Stimulated activated CD8-positive, alpha-beta memory T cell treated with anti-CD3 and anti-CD28 coated beads, Interleukin-12 subunit alpha, Interleukin-12 subunit beta, amount 100 ng/mL, for 1 hour (primary cell): ENCODE data around the gene CPZ.

Source experiments
- DNase-seq: peaks from one replicate; pipeline ENCODE4 v3.0.0-alpha.2; 2020; ENCODE audit warnings: low read depth

CPZ gene

GRCh38 chr4:8592366-8593263 lies at the start of gene CPZ:
TSS of gene CPZ (plus strand) at chr4:8592765. CDS start at chr4:8592834, 69 bp downstream.
- DNase-seq = no peak

GRCh38 chr4:8542776-8543525 lies 49.6 kb upstream of the CPZ start:
- DNase-seq = no peak

- no peak for DNase-seq
Observed at GRCh38 chr4:8543623-8544022, 48.9 kb upstream of the CPZ start.

- DNase-seq = no peak
Observed at GRCh38 chr4:8544282-8544681, 48.3 kb upstream of the CPZ start.

- no peak for DNase-seq
Observed at GRCh38 chr4:8544741-8545438, 47.7 kb upstream of the CPZ start.

GRCh38 chr4:8545439-8545765 lies 47.2 kb upstream of the CPZ start:
- no peak for DNase-seq

- no peak for DNase-seq
Observed at GRCh38 chr4:8546766-8547107, 45.8 kb upstream of the CPZ start.

GRCh38 chr4:8547108-8547911 lies 45.3 kb upstream of the CPZ start:
- DNase-seq = no peak

- DNase-seq = no peak
Observed at GRCh38 chr4:8547912-8548730, 44.4 kb upstream of the CPZ start.

- DNase-seq = no peak
Observed at GRCh38 chr4:8548731-8549351, 43.7 kb upstream of the CPZ start.

GRCh38 chr4:8549352-8549931 lies 43.1 kb upstream of the CPZ start:
- no peak for DNase-seq

- DNase-seq = no peak
Observed at GRCh38 chr4:8550691-8551090, 41.9 kb upstream of the CPZ start.

- no peak for DNase-seq
Observed at GRCh38 chr4:8552024-8552423, 40.5 kb upstream of the CPZ start.

GRCh38 chr4:8552581-8553205 lies 39.9 kb upstream of the CPZ start:
- DNase-seq = no peak

GRCh38 chr4:8553216-8553615 lies 39.3 kb upstream of the CPZ start:
- DNase-seq = no peak

GRCh38 chr4:8553991-8554405 lies 38.6 kb upstream of the CPZ start:
- no peak for DNase-seq

GRCh38 chr4:8554555-8555100 lies 37.9 kb upstream of the CPZ start:
- DNase-seq = no peak

GRCh38 chr4:8555716-8556115 lies 36.8 kb upstream of the CPZ start:
- no peak for DNase-seq

GRCh38 chr4:8556341-8557150 lies 36.0 kb upstream of the CPZ start:
- no peak for DNase-seq
